HG03460 (cell line): ENCODE measurements around the gene KDM5C.

Experiments
- ATAC-seq: cut with Tn5 transposase; IDR thresholded peaks from one replicate; pipeline ENCODE4 v1.9.1; 2021; ENCODE audit not compliant: unreplicated experiment

Gene KDM5C

GRCh38 chrX:53224860-53225797, at the start of gene KDM5C:
TSS of gene KDM5C (minus strand) at chrX:53225207. CDS start at chrX:53224889, 318 bp downstream.
- ATAC-seq: peak; percentile 85

DNA sequence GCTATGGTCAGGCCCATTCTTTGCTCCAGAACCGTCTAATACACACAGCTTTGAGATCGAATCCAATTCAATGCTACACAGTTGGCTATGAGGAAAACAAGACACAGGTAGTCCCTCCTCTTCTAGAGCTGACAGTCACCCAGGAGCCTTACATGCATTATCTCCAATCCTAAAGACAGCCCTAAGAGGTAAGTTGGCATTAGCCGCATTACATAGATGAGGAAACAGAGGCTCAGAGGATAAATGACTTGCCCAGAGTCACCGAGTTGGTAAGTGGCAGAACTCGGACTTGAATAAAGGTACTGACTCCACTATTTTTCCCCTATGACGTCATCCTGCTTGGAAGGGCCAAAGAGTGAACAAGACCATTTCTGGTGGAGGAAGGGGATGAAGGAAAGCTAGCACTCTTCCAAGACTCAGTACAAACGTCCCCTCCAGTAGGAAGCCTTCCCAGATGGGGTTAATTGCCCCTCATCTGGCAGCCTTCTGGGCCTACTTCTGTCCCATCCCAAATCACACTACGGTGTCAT, 47.9 kb upstream of the KDM5C start:
- ATAC-seq: no peak

DNA sequence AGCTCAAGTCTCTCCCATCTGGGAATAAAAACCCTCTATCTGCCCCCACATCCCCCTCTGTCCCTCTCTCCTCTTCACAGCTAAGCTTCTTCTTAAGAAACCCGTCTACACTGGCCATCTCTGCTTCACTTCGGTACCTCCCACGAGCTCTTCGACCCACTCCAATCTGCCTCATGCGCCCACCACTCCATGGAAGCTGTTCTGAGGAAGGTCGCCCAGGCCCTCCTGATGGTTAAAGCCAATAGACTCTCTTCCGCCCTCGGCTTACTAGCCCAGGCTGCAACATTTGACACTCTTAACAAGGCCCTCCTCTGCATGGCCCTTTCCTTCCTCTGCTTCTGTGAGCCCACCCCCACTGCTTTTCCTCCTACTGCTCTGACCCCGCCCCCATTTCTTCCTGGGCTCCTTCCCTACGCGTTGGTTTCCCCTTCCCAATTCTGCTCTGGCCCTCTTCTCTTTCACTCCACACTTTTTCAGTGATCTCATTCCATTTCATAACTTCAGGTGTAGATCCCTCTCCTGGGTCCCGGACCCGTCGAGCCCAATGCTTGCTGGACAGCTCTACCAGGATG, 44.6 kb upstream of the KDM5C start:
- ATAC-seq: no peak

- no peak for ATAC-seq
Observed at GRCh38 chrX:53268173-53268572, 43.2 kb upstream of the KDM5C start.

GRCh38 chrX:53266914-53267313, 41.9 kb upstream of the KDM5C start:
- ATAC-seq: no peak

DNA sequence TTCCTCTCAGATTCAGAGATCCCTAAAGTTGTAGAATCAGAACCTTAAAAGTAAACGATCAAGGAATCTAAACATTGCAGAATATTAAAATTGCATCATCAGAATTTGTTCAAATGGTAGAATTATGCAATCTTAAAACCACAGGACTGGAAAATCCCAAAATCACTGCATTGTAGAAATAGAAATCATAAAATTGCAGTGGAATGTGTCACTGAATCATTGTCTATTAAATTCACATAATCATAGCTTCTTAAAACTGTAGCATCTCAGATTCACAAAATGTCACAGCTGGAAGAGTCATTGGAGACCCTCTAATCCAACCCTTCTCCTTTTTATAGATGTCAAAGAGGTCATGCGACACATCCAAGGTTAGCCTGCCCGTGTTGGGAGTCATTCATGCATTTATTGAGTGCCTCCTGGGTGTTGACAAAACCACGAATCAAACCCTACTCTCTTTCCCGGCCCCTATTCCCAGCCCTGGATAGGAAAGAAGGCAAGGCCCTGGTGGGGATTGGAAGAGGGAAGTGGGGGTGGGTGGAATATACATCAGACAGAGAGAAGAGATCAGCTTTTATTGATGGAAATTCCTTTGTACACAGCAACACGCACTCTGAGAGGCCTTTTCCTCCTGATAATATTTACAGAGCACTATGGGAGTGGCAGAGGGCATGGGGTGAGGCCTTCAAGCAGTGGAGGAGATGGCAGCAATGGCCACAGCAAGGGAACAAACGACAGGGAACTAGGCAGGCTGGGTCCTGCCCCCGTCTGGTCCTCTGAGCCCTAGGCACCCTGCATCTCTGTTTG, 41.0 kb upstream of the KDM5C start:
- no peak for ATAC-seq

GRCh38 chrX:53263597-53264094, 38.6 kb upstream of the KDM5C start:
- ATAC-seq: no peak

DNA sequence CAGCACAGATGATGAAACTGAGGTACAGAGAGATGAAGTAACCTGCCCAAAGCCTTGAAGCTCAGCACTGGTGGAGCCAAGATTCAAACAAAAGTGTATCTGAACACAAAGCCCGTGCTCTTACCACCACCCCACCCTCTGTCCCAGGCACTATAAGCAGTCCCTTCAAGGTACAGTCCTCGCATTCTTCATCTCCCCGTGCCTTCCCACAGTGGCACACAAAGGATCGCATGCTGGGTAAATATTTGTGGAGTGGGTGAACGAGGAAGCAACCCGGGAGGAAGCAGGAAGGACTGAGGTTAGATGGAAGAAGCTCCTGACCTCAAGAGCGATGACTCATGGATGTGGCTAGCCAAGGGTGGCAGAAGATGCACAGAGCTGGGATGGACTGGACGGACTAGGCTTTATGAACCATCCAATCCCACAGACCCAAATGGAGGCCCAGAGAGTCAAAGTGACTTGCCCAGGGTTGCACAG, 37.9 kb upstream of the KDM5C start:
- no peak for ATAC-seq

DNA sequence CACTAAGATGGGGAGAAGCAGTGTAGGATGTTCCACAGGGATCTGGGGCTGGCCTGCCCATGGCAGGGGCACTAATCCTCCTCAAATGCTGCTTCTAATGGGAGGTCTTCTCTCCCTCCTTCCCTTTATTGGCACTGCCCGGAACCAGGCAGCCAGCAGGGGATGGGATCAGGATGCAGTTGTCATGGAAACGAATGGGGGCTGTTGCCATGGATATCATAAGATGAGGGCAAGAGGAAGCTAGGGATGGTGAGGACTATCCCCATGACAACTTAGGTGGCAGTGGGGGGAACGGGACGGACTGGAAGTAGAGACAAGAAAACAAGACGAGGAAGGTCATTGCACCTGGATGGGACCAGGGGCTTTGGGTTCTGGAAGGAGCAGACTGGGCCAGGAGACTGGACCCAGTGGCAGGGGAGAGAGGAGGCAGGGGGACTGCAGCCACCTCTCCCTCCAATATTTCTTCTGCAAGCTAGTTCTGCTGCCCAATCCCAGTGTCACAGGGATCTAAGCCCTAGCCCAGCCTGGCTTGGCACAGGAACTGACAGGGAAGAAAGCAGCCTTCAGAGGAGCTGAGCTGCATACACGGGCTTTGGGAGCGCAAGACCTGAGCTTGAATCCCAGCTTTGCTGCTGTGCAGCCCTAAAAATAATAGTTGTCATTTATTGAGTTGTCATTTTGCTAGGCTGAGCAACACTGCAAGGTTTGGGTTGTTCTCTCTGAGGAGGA, 37.3 kb upstream of the KDM5C start:
- no peak for ATAC-seq

- no peak for ATAC-seq
Observed at GRCh38 chrX:53261355-53261972, 36.5 kb upstream of the KDM5C start.

DNA sequence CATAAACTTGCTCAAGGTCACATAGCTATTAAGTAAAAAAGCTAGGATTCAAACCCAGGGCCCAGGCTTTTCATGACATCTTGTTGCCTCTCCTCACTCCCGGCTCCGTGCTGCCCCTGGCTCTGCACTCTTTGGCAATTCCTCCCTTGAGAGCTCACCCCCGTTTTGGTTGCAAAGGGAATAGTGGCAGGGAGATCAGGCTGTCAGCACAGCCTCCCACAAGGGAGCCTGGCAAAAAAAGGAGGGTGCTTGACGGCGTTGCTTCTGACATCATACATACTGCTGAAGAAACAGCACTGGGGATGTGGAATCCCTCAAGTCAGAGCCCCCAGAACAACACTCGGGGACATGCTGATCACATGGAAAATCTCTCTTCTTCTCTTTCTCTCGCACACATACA, 35.8 kb upstream of the KDM5C start:
- no peak for ATAC-seq

DNA sequence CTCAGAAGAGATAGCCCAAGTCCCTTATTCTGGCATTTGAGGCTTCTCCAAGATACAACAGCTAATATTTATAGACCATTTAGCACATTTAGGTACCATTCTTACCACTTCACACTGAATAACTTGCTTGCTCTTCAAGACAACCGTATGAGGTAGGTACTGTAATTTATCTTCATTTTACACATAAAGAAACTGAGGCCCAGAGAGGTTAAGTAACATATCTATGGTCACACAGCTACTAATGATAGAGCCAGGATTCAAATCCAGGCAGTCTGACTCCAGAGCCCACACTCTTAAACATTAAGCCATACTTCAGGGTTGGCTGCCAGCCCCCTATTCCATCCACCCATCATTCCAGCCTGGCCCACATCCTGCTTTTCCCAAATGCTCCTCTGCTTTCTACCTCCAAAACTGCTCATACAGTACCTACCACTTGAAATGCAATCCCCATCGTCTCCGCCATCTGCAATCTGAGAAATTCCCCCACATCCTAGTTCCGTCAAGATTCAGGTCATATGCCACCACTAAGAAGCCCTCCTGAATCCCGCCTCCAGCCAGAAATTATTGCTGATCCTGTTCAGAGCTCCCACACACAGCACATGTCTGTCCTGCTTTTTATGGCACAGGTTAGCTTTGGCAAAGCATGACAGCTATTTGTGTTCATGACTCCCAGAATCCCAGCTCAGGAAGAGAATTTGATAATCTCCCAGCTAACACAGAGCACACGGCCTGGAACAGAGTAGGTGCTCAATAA, 32.8 kb upstream of the KDM5C start:
- ATAC-seq: no peak

DNA sequence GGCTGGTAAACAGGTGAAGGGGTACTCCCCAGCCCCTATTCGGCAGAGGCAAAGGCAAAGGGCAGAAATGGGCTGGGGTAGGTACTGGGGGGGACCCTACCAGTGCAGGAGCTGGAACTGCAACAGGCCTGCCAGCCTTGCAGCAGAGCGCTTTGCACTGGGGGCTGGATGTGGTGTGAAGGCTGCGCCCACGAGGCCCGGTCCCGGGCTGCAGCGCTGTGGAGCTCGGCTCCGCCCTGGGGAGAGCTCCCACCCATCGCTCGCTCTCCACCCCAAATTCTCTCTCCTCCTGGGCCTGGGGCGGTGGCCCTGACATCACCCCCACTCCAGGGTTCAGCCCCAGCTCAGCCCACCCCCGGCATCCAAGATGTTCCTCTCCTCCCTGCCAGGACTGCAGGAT, 32.2 kb upstream of the KDM5C start:
- ATAC-seq: no peak

- no peak for ATAC-seq
Observed at GRCh38 chrX:53256446-53257041, 31.5 kb upstream of the KDM5C start.

DNA sequence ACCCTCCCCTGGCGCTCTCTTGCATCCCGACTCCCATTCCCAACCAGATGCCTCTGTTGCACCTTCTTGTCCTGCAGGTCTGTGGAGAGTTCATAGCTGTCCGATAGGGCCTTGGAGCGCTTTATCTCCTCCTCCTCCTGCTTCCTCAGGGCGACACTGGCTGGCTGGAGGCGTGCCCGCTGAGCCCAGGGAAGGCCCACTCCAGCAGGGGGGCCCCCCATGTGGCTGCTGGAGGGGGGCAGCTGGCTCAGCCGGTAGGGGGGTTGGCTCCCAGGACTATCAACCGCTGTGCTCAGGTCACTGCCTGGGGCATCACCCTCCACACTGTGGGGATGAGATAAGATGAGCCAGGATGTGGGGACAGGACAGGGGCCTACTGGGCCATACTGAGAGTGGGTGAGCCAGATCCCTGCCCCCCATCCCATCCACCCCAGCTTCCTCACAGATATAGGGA, 30.8 kb upstream of the KDM5C start:
- no peak for ATAC-seq

GRCh38 chrX:53254570-53255461, 29.8 kb upstream of the KDM5C start:
- no peak for ATAC-seq

- no peak for ATAC-seq
Observed at GRCh38 chrX:53253293-53254020, 28.4 kb upstream of the KDM5C start.
